WTC11 (cell line): ENCODE data around the gene KLF7. TPM values are rescaled to one million over a fixed set of nuclear protein-coding genes. Genes with fewer than 3 reads are reported as not detected.

Experiments
- ATAC-seq: fragments of 200-7000 bp; cut with Tn5 transposase; 2 replicates; pipeline ENCODE4 v1.10.0; 2021; ENCODE audit warnings: mild to moderate bottlenecking, moderate library complexity
- CTCF ChIA-PET: fragments of 300-600 bp; sonication (Branson Sonifier 250); formaldehyde crosslinking; loops from one replicate; lab custom pipeline; 2021; ENCODE audit warnings: antibody characterized with exemption; lab: Charles Lee
- POLR2A ChIA-PET: fragments of 350-600 bp; sonication (Branson Sonifier 250); formaldehyde crosslinking; loops from one replicate; lab custom pipeline; 2021; ENCODE audit warnings: antibody characterized with exemption; lab: Charles Lee
- DNase-seq: peaks from one replicate; pipeline ENCODE4 v3.0.0; 2021; ENCODE audit warnings: low spot score
- H3K27ac Mint-ChIP-seq: 2 replicates; pipeline ENCODE4 v1.8.0; 2021; ENCODE audit warnings: mixed read lengths
- H3K27me3 Mint-ChIP-seq: 2 replicates; pipeline ENCODE4 v1.8.0; 2021; ENCODE audit warnings: low read depth, mild to moderate bottlenecking, moderate library complexity, mixed read lengths
- H3K36me3 Mint-ChIP-seq: 2 replicates; pipeline ENCODE4 v1.8.0; 2021; ENCODE audit warnings: mixed read lengths
- H3K4me1 Mint-ChIP-seq: 2 replicates; pipeline ENCODE4 v1.8.0; 2022; ENCODE audit warnings: mixed read lengths
- H3K4me3 Mint-ChIP-seq: 2 replicates; pipeline ENCODE4 v1.8.0; 2021; ENCODE audit warnings: mild to moderate bottlenecking, moderate library complexity, mixed read lengths
- H3K9me3 Mint-ChIP-seq: 2 replicates; pipeline ENCODE4 v1.8.0; 2021; ENCODE audit warnings: mixed read lengths
- GABPB1 ChIP-seq: sonication (generic); formaldehyde crosslinking; IDR thresholded peaks from 2 replicates; pipeline ENCODE4 v1.8.1; 2023; ENCODE audit warnings: mild to moderate bottlenecking, missing genetic modification reagents
- GTF2I ChIP-seq: fragments of 250-450 bp; sonication (Bioruptor Pico); conservative IDR thresholded peaks from 2 replicates; pipeline ENCODE4 v1.4.0; 2021; ENCODE audit warnings: mild to moderate bottlenecking
- KAT7 ChIP-seq: sonication (generic); formaldehyde crosslinking; IDR thresholded peaks from 2 replicates; pipeline ENCODE4 v1.8.1; 2023; ENCODE audit warnings: missing genetic modification reagents, mild to moderate bottlenecking, borderline replicate concordance
- NFYB ChIP-seq: sonication (generic); formaldehyde crosslinking; conservative IDR thresholded peaks from 2 replicates; pipeline ENCODE4 v1.8.0; 2022; ENCODE audit warnings: low read depth, missing genetic modification reagents
- NR1H2 ChIP-seq: sonication (generic); formaldehyde crosslinking; IDR thresholded peaks from 2 replicates; pipeline ENCODE4 v1.9.0; 2021; ENCODE audit warnings: mild to moderate bottlenecking, moderate library complexity, missing genetic modification reagents
- NR3C1 ChIP-seq: sonication (generic); formaldehyde crosslinking; conservative IDR thresholded peaks from 2 replicates; pipeline ENCODE4 v1.8.1; 2023; ENCODE audit warnings: low read depth, mild to moderate bottlenecking, missing genetic modification reagents
- SOX15 ChIP-seq: fragments of 250-450 bp; sonication (Bioruptor Pico); IDR thresholded peaks from 2 replicates; pipeline ENCODE4 v1.9.0; 2021; ENCODE audit warnings: mild to moderate bottlenecking
- ZNF121 ChIP-seq: sonication (generic); formaldehyde crosslinking; IDR thresholded peaks from 2 replicates; pipeline ENCODE4 v1.8.0; 2023; ENCODE audit warnings: missing genetic modification reagents
- ZNF416 ChIP-seq: fragments of 250-450 bp; sonication (Bioruptor Pico); IDR thresholded peaks from 2 replicates; pipeline ENCODE4 v1.9.0; 2021; ENCODE audit warnings: mild to moderate bottlenecking, inconsistent platforms
- ZNF671 ChIP-seq: fragments of 250-450 bp; sonication (Bioruptor Pico); IDR thresholded peaks from 2 replicates; pipeline ENCODE4 v1.8.0; 2021; ENCODE audit warnings: mild to moderate bottlenecking
- total RNA-seq: library from RNA; stranded (reverse); gene quantifications from 3 replicates; pipeline ENCODE4 v1.2.3, GENCODE V29; 2021
- TF ChIP-seq, protein P1 (sequence below): fragments of 250-450 bp; sonication (Bioruptor Pico); IDR thresholded peaks from 2 replicates; pipeline ENCODE4 v1.9.0; 2021; ENCODE audit warnings: mild to moderate bottlenecking, borderline replicate concordance
- TF ChIP-seq, protein P2 (sequence below): fragments of 200-600 bp; IDR thresholded peaks from 2 replicates; pipeline ENCODE4 v1.8.0; 2022; ENCODE audit warnings: antibody characterized with exemption
- TF ChIP-seq, protein P3 (sequence below): sonication (generic); formaldehyde crosslinking; IDR thresholded peaks from 2 replicates; pipeline ENCODE4 v1.8.1; 2023; ENCODE audit warnings: mild to moderate bottlenecking, missing genetic modification reagents
- TF ChIP-seq, protein P4 (sequence below): sonication (generic); formaldehyde crosslinking; IDR thresholded peaks from 2 replicates; pipeline ENCODE4 v1.8.1; 2022; ENCODE audit warnings: mild to moderate bottlenecking, missing genetic modification reagents, moderate library complexity, borderline replicate concordance
- TF ChIP-seq, protein P5 (sequence below): sonication (generic); formaldehyde crosslinking; IDR thresholded peaks from 2 replicates; pipeline ENCODE4 v1.8.1; 2023; ENCODE audit warnings: mild to moderate bottlenecking, missing genetic modification reagents, borderline replicate concordance
- TF ChIP-seq, protein P6 (sequence below): sonication (generic); formaldehyde crosslinking; IDR thresholded peaks from 2 replicates; pipeline ENCODE4 v1.8.1; 2023; ENCODE audit warnings: mild to moderate bottlenecking, missing genetic modification reagents
- TF ChIP-seq, protein P7 (sequence below): sonication (generic); formaldehyde crosslinking; IDR thresholded peaks from 2 replicates; pipeline ENCODE4 v1.8.1; 2023; ENCODE audit warnings: mild to moderate bottlenecking, missing genetic modification reagents, moderate library complexity

The KLF7 gene
- total RNA-seq, 1 experiment from 2014 or later: 25.4 TPM

DNA sequence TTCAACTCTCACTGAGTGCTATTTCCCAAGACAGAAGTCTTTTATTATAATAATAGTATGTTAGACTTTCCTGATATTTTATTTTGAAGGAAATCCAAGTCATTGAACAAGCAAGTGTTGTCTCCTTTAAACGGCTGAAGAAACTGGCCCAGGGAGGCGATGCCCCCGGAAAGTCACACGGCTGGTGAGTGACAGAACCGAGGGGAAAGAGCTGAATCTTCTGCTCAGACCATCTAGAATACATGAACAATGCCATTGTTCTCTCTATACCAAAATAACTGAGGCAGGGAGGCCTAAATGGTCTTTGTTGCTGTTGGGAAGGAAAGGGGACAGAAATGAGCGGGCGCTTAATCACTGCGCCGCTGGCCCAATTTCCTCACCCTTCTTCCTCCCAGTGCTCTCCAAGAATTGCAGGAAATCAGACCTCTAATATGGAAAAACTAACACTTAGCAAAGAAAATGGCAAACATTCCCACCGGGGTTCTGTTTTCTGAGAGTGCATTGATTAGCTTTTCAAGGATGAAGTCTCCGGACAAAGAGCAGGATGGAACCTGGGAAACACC lies 101.5 kb downstream of the KLF7 start (continued):
- TF ChIP-seq, protein P1, sequence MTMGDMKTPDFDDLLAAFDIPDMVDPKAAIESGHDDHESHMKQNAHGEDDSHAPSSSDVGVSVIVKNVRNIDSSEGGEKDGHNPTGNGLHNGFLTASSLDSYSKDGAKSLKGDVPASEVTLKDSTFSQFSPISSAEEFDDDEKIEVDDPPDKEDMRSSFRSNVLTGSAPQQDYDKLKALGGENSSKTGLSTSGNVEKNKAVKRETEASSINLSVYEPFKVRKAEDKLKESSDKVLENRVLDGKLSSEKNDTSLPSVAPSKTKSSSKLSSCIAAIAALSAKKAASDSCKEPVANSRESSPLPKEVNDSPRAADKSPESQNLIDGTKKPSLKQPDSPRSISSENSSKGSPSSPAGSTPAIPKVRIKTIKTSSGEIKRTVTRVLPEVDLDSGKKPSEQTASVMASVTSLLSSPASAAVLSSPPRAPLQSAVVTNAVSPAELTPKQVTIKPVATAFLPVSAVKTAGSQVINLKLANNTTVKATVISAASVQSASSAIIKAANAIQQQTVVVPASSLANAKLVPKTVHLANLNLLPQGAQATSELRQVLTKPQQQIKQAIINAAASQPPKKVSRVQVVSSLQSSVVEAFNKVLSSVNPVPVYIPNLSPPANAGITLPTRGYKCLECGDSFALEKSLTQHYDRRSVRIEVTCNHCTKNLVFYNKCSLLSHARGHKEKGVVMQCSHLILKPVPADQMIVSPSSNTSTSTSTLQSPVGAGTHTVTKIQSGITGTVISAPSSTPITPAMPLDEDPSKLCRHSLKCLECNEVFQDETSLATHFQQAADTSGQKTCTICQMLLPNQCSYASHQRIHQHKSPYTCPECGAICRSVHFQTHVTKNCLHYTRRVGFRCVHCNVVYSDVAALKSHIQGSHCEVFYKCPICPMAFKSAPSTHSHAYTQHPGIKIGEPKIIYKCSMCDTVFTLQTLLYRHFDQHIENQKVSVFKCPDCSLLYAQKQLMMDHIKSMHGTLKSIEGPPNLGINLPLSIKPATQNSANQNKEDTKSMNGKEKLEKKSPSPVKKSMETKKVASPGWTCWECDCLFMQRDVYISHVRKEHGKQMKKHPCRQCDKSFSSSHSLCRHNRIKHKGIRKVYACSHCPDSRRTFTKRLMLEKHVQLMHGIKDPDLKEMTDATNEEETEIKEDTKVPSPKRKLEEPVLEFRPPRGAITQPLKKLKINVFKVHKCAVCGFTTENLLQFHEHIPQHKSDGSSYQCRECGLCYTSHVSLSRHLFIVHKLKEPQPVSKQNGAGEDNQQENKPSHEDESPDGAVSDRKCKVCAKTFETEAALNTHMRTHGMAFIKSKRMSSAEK: no peak
- TF ChIP-seq, protein P2, sequence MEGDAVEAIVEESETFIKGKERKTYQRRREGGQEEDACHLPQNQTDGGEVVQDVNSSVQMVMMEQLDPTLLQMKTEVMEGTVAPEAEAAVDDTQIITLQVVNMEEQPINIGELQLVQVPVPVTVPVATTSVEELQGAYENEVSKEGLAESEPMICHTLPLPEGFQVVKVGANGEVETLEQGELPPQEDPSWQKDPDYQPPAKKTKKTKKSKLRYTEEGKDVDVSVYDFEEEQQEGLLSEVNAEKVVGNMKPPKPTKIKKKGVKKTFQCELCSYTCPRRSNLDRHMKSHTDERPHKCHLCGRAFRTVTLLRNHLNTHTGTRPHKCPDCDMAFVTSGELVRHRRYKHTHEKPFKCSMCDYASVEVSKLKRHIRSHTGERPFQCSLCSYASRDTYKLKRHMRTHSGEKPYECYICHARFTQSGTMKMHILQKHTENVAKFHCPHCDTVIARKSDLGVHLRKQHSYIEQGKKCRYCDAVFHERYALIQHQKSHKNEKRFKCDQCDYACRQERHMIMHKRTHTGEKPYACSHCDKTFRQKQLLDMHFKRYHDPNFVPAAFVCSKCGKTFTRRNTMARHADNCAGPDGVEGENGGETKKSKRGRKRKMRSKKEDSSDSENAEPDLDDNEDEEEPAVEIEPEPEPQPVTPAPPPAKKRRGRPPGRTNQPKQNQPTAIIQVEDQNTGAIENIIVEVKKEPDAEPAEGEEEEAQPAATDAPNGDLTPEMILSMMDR: no peak
- TF ChIP-seq, protein P3, sequence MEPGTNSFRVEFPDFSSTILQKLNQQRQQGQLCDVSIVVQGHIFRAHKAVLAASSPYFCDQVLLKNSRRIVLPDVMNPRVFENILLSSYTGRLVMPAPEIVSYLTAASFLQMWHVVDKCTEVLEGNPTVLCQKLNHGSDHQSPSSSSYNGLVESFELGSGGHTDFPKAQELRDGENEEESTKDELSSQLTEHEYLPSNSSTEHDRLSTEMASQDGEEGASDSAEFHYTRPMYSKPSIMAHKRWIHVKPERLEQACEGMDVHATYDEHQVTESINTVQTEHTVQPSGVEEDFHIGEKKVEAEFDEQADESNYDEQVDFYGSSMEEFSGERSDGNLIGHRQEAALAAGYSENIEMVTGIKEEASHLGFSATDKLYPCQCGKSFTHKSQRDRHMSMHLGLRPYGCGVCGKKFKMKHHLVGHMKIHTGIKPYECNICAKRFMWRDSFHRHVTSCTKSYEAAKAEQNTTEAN: no peak
- TF ChIP-seq, protein P4, sequence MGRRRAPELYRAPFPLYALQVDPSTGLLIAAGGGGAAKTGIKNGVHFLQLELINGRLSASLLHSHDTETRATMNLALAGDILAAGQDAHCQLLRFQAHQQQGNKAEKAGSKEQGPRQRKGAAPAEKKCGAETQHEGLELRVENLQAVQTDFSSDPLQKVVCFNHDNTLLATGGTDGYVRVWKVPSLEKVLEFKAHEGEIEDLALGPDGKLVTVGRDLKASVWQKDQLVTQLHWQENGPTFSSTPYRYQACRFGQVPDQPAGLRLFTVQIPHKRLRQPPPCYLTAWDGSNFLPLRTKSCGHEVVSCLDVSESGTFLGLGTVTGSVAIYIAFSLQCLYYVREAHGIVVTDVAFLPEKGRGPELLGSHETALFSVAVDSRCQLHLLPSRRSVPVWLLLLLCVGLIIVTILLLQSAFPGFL (CRISPR knock-in tag): no peak
- TF ChIP-seq NR3C1 (CRISPR knock-in tag): no peak

DNA sequence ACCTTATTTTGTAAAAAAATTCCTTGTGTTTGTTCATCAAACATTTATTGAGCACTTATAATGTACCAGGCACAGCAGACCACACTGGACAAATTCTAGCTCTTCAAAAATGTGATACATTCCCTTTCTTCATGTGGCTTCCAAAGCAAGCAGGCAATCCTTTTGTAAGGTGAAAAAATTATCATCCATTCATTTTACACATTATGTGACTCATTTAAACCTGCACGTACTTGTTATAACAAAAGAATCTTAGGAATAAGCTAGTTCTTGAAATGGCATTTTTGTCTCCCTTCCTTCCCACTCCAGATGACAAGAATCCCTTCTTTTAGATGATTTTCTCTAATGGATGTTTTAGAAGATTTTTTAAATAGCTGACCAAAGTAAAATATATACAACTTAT lies 104.6 kb downstream of the KLF7 start:
- Mint-ChIP-seq H3K27ac (no peak overlapping the region), H3K4me1 (peaks cover under 1% of the 10 kb centered on the region; the same call in 1 of the 2 replicates), H3K9me3 (no peaks in the 10 kb centered on the region), H3K27me3 (no peaks in the 10 kb centered on the region), H3K36me3 (no peaks in the 10 kb centered on the region), H3K4me3 (no peak overlapping the region)
- ATAC-seq (no peak), DNase-seq (no peak)
- POLR2A ChIA-PET: interaction anchor here (0.6 kb wide), 1 partner anchor 105 kb away, joined by 3 read pairs; the partner anchor contains the start of gene KLF7
- CTCF ChIA-PET: no interaction called here
- TF ChIP-seq, protein P2: no peak
- TF ChIP-seq, protein P5, sequence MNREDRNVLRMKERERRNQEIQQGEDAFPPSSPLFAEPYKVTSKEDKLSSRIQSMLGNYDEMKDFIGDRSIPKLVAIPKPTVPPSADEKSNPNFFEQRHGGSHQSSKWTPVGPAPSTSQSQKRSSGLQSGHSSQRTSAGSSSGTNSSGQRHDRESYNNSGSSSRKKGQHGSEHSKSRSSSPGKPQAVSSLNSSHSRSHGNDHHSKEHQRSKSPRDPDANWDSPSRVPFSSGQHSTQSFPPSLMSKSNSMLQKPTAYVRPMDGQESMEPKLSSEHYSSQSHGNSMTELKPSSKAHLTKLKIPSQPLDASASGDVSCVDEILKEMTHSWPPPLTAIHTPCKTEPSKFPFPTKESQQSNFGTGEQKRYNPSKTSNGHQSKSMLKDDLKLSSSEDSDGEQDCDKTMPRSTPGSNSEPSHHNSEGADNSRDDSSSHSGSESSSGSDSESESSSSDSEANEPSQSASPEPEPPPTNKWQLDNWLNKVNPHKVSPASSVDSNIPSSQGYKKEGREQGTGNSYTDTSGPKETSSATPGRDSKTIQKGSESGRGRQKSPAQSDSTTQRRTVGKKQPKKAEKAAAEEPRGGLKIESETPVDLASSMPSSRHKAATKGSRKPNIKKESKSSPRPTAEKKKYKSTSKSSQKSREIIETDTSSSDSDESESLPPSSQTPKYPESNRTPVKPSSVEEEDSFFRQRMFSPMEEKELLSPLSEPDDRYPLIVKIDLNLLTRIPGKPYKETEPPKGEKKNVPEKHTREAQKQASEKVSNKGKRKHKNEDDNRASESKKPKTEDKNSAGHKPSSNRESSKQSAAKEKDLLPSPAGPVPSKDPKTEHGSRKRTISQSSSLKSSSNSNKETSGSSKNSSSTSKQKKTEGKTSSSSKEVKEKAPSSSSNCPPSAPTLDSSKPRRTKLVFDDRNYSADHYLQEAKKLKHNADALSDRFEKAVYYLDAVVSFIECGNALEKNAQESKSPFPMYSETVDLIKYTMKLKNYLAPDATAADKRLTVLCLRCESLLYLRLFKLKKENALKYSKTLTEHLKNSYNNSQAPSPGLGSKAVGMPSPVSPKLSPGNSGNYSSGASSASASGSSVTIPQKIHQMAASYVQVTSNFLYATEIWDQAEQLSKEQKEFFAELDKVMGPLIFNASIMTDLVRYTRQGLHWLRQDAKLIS (CRISPR knock-in tag): no peak
- TF ChIP-seq NR1H2 (CRISPR knock-in tag) (no peak), ZNF121 (CRISPR knock-in tag) (no peak), ZNF416 (CRISPR knock-in tag) (no peak), SOX15 (CRISPR knock-in tag) (no peak), GTF2I (CRISPR knock-in tag) (no peak), GABPB1 (CRISPR knock-in tag) (no peak), ZNF671 (CRISPR knock-in tag) (no peak), NFYB (CRISPR knock-in tag) (no peak), KAT7 (CRISPR knock-in tag) (no peak)
- TF ChIP-seq, protein P6, sequence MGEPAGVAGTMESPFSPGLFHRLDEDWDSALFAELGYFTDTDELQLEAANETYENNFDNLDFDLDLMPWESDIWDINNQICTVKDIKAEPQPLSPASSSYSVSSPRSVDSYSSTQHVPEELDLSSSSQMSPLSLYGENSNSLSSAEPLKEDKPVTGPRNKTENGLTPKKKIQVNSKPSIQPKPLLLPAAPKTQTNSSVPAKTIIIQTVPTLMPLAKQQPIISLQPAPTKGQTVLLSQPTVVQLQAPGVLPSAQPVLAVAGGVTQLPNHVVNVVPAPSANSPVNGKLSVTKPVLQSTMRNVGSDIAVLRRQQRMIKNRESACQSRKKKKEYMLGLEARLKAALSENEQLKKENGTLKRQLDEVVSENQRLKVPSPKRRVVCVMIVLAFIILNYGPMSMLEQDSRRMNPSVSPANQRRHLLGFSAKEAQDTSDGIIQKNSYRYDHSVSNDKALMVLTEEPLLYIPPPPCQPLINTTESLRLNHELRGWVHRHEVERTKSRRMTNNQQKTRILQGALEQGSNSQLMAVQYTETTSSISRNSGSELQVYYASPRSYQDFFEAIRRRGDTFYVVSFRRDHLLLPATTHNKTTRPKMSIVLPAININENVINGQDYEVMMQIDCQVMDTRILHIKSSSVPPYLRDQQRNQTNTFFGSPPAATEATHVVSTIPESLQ (CRISPR knock-in tag): no peak
- TF ChIP-seq, protein P7, sequence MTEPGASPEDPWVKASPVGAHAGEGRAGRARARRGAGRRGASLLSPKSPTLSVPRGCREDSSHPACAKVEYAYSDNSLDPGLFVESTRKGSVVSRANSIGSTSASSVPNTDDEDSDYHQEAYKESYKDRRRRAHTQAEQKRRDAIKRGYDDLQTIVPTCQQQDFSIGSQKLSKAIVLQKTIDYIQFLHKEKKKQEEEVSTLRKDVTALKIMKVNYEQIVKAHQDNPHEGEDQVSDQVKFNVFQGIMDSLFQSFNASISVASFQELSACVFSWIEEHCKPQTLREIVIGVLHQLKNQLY (CRISPR knock-in tag): no peak
